IMR-90 (cell line): ENCODE measurements around the gene GNAI1. TPM values are rescaled to one million over a fixed set of nuclear protein-coding genes. Genes with fewer than 3 reads are reported as not detected.

Source experiments
- ATAC-seq: fragments of 200-7000 bp; cut with Tn5 transposase; 2 replicates; pipeline ENCODE4 v1.9.1; 2020; ENCODE audit warnings: low read depth, mild to moderate bottlenecking, moderate library complexity
- BruUV-seq: library from RNA; stranded (reverse); fragments of 400-500 nt; replicated peaks from 2 replicates; lab custom pipeline; 2021; lab: Mats Ljungman, UMichigan
- CTCF ChIA-PET: fragments of 300-600 bp; formaldehyde crosslinking; extraction: SDS; loops from one replicate; lab custom pipeline; 2021; ENCODE audit warnings: antibody characterized with exemption; lab: Yijun Ruan, JAX
- POLR2A ChIA-PET: fragments of 300-600 bp; sonication (Branson Sonifier 250); formaldehyde crosslinking; loops from one replicate; lab custom pipeline; 2022; ENCODE audit warnings: antibody characterized with exemption; ENCODE audit not compliant: unreplicated experiment; lab: Charles Lee
- DNase-seq: peaks from one replicate; pipeline ENCODE4 v3.0.0; 2013
- H2AFZ ChIP-seq: replicated peaks from 2 replicates; pipeline ENCODE3; 2013; ENCODE audit warnings: low read length, mild to moderate bottlenecking; ENCODE audit not compliant: poor library complexity
- H2AK5ac ChIP-seq: 2 replicates; pipeline ENCODE4 v1.6.1; 2013; ENCODE audit warnings: low read depth, low read length, inconsistent platforms
- H2AK9ac ChIP-seq: replicated peaks from 2 replicates; pipeline ENCODE3; 2013; ENCODE audit warnings: mild to moderate bottlenecking, low read depth, low read length, moderate library complexity; ENCODE audit not compliant: poor library complexity
- H2BK120ac ChIP-seq: 2 replicates; pipeline ENCODE4 v1.6.1; 2013; ENCODE audit warnings: low read depth, low read length, inconsistent platforms
- H2BK15ac ChIP-seq: 3 replicates; pipeline ENCODE4 v1.6.1; 2013; ENCODE audit warnings: low read depth, low read length, inconsistent platforms
- H2BK20ac ChIP-seq: 2 replicates; pipeline ENCODE4 v1.6.1; 2013; ENCODE audit warnings: low read depth, mild to moderate bottlenecking, inconsistent platforms, low read length, moderate library complexity
- H2BK5ac ChIP-seq: 2 replicates; pipeline ENCODE4 v1.6.1; 2013; ENCODE audit warnings: mild to moderate bottlenecking, low read depth, low read length, inconsistent platforms; ENCODE audit not compliant: poor library complexity, severe bottlenecking
- H3K14ac ChIP-seq: replicated peaks from 2 replicates; pipeline ENCODE4 v1.6.1; 2013; ENCODE audit warnings: low read depth, low read length, inconsistent platforms
- H3K18ac ChIP-seq: 2 replicates; pipeline ENCODE4 v1.6.1; 2013; ENCODE audit warnings: low read depth, low read length, control low read depth
- H3K23ac ChIP-seq: 2 replicates; pipeline ENCODE4 v1.6.1; 2013; ENCODE audit warnings: low read depth, low read length, inconsistent platforms
- H3K27ac ChIP-seq: 2 replicates; pipeline ENCODE4 v1.5.1; 2013; ENCODE audit warnings: mild to moderate bottlenecking, control low read depth, low read length; ENCODE audit not compliant: insufficient read depth
- H3K27me3 ChIP-seq: 2 replicates; pipeline ENCODE4 v1.6.1; 2013; ENCODE audit warnings: low read length; ENCODE audit not compliant: control insufficient read depth, insufficient read depth
- H3K36me3 ChIP-seq: 2 replicates; pipeline ENCODE4 v1.6.1; 2013; ENCODE audit warnings: low read length, mixed read lengths; ENCODE audit not compliant: control insufficient read depth, insufficient read depth
- H3K4ac ChIP-seq: 2 replicates; pipeline ENCODE4 v1.6.1; 2013; ENCODE audit warnings: low read depth, low read length, inconsistent platforms
- H3K4me1 ChIP-seq: 2 replicates; pipeline ENCODE4 v1.6.1; 2013; ENCODE audit warnings: low read length, mixed read lengths; ENCODE audit not compliant: control insufficient read depth, insufficient read depth
- H3K4me2 ChIP-seq: 2 replicates; pipeline ENCODE4 v1.6.1; 2013; ENCODE audit warnings: low read depth, mild to moderate bottlenecking, control low read depth, low read length, moderate library complexity
- H3K4me3 ChIP-seq: 2 replicates; pipeline ENCODE4 v1.5.1; 2013; ENCODE audit warnings: low read depth, mild to moderate bottlenecking, control low read depth, low read length, moderate library complexity; ENCODE audit not compliant: insufficient read depth
- H3K56ac ChIP-seq: 2 replicates; pipeline ENCODE4 v1.6.1; 2013; ENCODE audit warnings: low read length, inconsistent platforms; ENCODE audit not compliant: insufficient read depth; ENCODE audit errors: extremely low read depth
- H3K79me1 ChIP-seq, 2 experiments: 2 replicates each; pipeline ENCODE4 v1.6.1; 2013; ENCODE audit warnings: low read length in 2 of 2, inconsistent platforms in 1 of 2, low read depth in 1 of 2
- H3K9ac ChIP-seq: 2 replicates; pipeline ENCODE4 v1.6.1; 2013; ENCODE audit warnings: low read depth, low read length, control low read depth
- H3K9me1 ChIP-seq: 2 replicates; pipeline ENCODE4 v1.6.1; 2013; ENCODE audit warnings: low read length, inconsistent platforms; ENCODE audit not compliant: insufficient read depth
- H3K9me3 ChIP-seq: 2 replicates; pipeline ENCODE4 v1.6.1; 2013; ENCODE audit warnings: low read length; ENCODE audit not compliant: control insufficient read depth, insufficient read depth
- H4K20me1 ChIP-seq: 2 replicates; pipeline ENCODE4 v1.6.1; 2013; ENCODE audit warnings: low read length, inconsistent platforms; ENCODE audit not compliant: insufficient read depth
- H4K5ac ChIP-seq: 2 replicates; pipeline ENCODE4 v1.6.1; 2013; ENCODE audit warnings: mild to moderate bottlenecking, low read depth, low read length, control low read depth
- H4K8ac ChIP-seq, 2 experiments: 2 replicates each; pipeline ENCODE4 v1.6.1; 2013; ENCODE audit warnings: low read depth in 2 of 2, low read length in 2 of 2, control low read depth in 1 of 2, inconsistent platforms in 1 of 2
- H4K91ac ChIP-seq: 2 replicates; pipeline ENCODE4 v1.6.1; 2013; ENCODE audit warnings: low read depth, low read length, inconsistent platforms; ENCODE audit not compliant: insufficient read depth
- BHLHE40 ChIP-seq: fragments of 150-350 bp; IDR thresholded peaks from 2 replicates; pipeline ENCODE4 v1.6.1; 2016; ENCODE audit warnings: mild to moderate bottlenecking, low read depth, low read length
- CEBPB ChIP-seq: IDR thresholded peaks from 2 replicates; pipeline ENCODE4 v1.6.1; 2012; ENCODE audit warnings: low read depth, low read length, improper control_type of control experiment
- CHD1 ChIP-seq: IDR thresholded peaks from 2 replicates; pipeline ENCODE4 v1.6.1; 2012; ENCODE audit warnings: low read depth, low read length, improper control_type of control experiment
- ELK1 ChIP-seq: fragments of 150-350 bp; IDR thresholded peaks from 2 replicates; pipeline ENCODE4 v1.6.1; 2016; ENCODE audit warnings: low read depth, mild to moderate bottlenecking, low read length, moderate library complexity, borderline replicate concordance
- FOS ChIP-seq: fragments of 150-350 bp; IDR thresholded peaks from 2 replicates; pipeline ENCODE4 v1.6.1; 2016; ENCODE audit warnings: low read depth, low read length
- MAFK ChIP-seq: IDR thresholded peaks from 2 replicates; pipeline ENCODE4 v1.6.1; 2012; ENCODE audit warnings: low read depth, low read length, improper control_type of control experiment
- MAZ ChIP-seq: IDR thresholded peaks from 2 replicates; pipeline ENCODE4 v1.6.1; 2012; ENCODE audit warnings: low read depth, mild to moderate bottlenecking, low read length, improper control_type of control experiment, moderate library complexity, borderline replicate concordance
- MXI1 ChIP-seq: IDR thresholded peaks from 2 replicates; pipeline ENCODE4 v1.6.1; 2012; ENCODE audit warnings: low read depth, mild to moderate bottlenecking, low read length, moderate library complexity, borderline replicate concordance
- NFE2L2 ChIP-seq: fragments of 150-350 bp; IDR thresholded peaks from 2 replicates; pipeline ENCODE4 v1.6.1; 2016; ENCODE audit warnings: low read depth, mild to moderate bottlenecking, low read length
- POLR2A ChIP-seq: IDR thresholded peaks from 2 replicates; pipeline ENCODE4 v1.6.1; 2012; ENCODE audit warnings: mild to moderate bottlenecking, low read depth, low read length
- RAD21 ChIP-seq: IDR thresholded peaks from 2 replicates; pipeline ENCODE4 v1.6.1; 2012; ENCODE audit warnings: low read length, improper control_type of control experiment
- RCOR1 ChIP-seq: IDR thresholded peaks from 2 replicates; pipeline ENCODE4 v1.6.1; 2012; ENCODE audit warnings: mild to moderate bottlenecking, low read length, improper control_type of control experiment; ENCODE audit not compliant: insufficient replicate concordance
- RFX5 ChIP-seq: IDR thresholded peaks from 2 replicates; pipeline ENCODE4 v1.8.0; 2012; ENCODE audit warnings: low read depth, mild to moderate bottlenecking, low read length, moderate library complexity
- SMC3 ChIP-seq: fragments of 150-350 bp; IDR thresholded peaks from 2 replicates; pipeline ENCODE4 v1.6.1; 2016; ENCODE audit warnings: low read depth, mild to moderate bottlenecking, antibody characterized with exemption, low read length, moderate library complexity
- dilution Hi-C: fragments of 300-500 bp; cut with HindIII; formaldehyde crosslinking; loops from one replicate; pipeline ENCODE4 v1.14.3; 2018; ENCODE audit warnings: low sequenced_read_pairs; ENCODE audit not compliant: unreplicated experiment
- in situ Hi-C: fragments of 300-500 bp; cut with MboI; formaldehyde crosslinking; loops from 3 replicates; pipeline ENCODE4 v1.14.3; 2019; ENCODE audit warnings: low sequenced_read_pairs, inconsistent platforms, mixed read lengths
- intact Hi-C: fragments of 100-400 bp; cut with micrococcal nuclease; formaldehyde crosslinking; loops from 2 replicates; pipeline ENCODE4 v1.10.0; 2022
- polyA plus RNA-seq, 3 experiments: library from polyadenylated mRNA; depleted of rRNA; stranded (reverse); fragments of >200 nt; gene quantifications; 2 replicates each; pipeline ENCODE4 v1.2.3, GENCODE V29; 2012; ENCODE audit warnings: low replicate concordance in 1 of 3
- total RNA-seq: library from RNA; depleted of rRNA; stranded (reverse); fragments of >200 nt; gene quantifications from 2 replicates; pipeline ENCODE4 v1.2.3, GENCODE V29; 2012
- TF ChIP-seq, protein P1 (sequence below): fragments of 150-350 bp; IDR thresholded peaks from 2 replicates; pipeline ENCODE4 v1.6.1; 2017; ENCODE audit warnings: mild to moderate bottlenecking, antibody characterized with exemption, low read length, low read depth
- TF ChIP-seq, protein P2 (sequence below): conservative IDR thresholded peaks from 2 replicates; pipeline ENCODE4 v1.5.1; 2012; ENCODE audit warnings: mild to moderate bottlenecking, low read depth, low read length, improper control_type of control experiment

Gene GNAI1
- total and polyA plus RNA-seq, 2 of the 4 experiments (the other 2 are of a cell fraction) = 21.1 to 26.5 TPM

- H3K4ac ChIP-seq = no peak overlapping the region
- no peak overlapping the region for H3K4me3 ChIP-seq
- no peak overlapping the region for H3K9ac ChIP-seq
- no peak overlapping the region for H2AK5ac ChIP-seq
- H2BK20ac ChIP-seq = no peak overlapping the region
- BruUV-seq = no TSS peak
- POLR2A ChIA-PET = no interaction called here
- H3K27me3 ChIP-seq = no peaks in the 10 kb centered on the region
- no peak overlapping the region for H3K27ac ChIP-seq
- no peak overlapping the region for H2BK5ac ChIP-seq
- no peak overlapping the region for H4K91ac ChIP-seq
- in situ Hi-C loops (no loop called here), dilution Hi-C loops (no loop called here), intact Hi-C loops (no loop called here)
- H3K4me2 ChIP-seq = no peak overlapping the region
- H3K56ac ChIP-seq = no peak overlapping the region
- peaks cover 29% of the 10 kb centered on the region for H4K20me1 ChIP-seq
- no peaks in the 10 kb centered on the region; the same call in 1 of the 2 replicates for H3K9me3 ChIP-seq
- H3K23ac ChIP-seq = no peak overlapping the region
- DNase-seq = no peak
- no peak overlapping the region for H4K8ac ChIP-seq
- no peak overlapping the region for H2BK15ac ChIP-seq
- no peak overlapping the region for H3K14ac ChIP-seq
- H3K4me1 ChIP-seq = peaks cover 10% of the 10 kb centered on the region
- H2BK120ac ChIP-seq = no peak overlapping the region
- H3K18ac ChIP-seq = no peak overlapping the region
- no peak overlapping the region for H4K5ac ChIP-seq
- TF ChIP-seq CHD1 (no peak), RAD21 (no peak), NFE2L2 (no peak), SMC3 (no peak), RFX5 (no peak), MAZ (no peak), MAFK (no peak), FOS (no peak), CEBPB (no peak), POLR2A (no peak), ELK1 (no peak), BHLHE40 (no peak), MXI1 (no peak), RCOR1 (no peak)
- TF ChIP-seq, protein P1, sequence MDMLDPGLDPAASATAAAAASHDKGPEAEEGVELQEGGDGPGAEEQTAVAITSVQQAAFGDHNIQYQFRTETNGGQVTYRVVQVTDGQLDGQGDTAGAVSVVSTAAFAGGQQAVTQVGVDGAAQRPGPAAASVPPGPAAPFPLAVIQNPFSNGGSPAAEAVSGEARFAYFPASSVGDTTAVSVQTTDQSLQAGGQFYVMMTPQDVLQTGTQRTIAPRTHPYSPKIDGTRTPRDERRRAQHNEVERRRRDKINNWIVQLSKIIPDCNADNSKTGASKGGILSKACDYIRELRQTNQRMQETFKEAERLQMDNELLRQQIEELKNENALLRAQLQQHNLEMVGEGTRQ = no peak
- TF ChIP-seq, protein P2, sequence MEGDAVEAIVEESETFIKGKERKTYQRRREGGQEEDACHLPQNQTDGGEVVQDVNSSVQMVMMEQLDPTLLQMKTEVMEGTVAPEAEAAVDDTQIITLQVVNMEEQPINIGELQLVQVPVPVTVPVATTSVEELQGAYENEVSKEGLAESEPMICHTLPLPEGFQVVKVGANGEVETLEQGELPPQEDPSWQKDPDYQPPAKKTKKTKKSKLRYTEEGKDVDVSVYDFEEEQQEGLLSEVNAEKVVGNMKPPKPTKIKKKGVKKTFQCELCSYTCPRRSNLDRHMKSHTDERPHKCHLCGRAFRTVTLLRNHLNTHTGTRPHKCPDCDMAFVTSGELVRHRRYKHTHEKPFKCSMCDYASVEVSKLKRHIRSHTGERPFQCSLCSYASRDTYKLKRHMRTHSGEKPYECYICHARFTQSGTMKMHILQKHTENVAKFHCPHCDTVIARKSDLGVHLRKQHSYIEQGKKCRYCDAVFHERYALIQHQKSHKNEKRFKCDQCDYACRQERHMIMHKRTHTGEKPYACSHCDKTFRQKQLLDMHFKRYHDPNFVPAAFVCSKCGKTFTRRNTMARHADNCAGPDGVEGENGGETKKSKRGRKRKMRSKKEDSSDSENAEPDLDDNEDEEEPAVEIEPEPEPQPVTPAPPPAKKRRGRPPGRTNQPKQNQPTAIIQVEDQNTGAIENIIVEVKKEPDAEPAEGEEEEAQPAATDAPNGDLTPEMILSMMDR = no peak
- H2AFZ ChIP-seq = no peak overlapping the region
- peaks cover 5% of the 10 kb centered on the region for H3K9me1 ChIP-seq
- peaks cover 22 to 55% of the 10 kb centered on the region in 2 experiments for H3K79me1 ChIP-seq
- no peak overlapping the region for H2AK9ac ChIP-seq
- H3K36me3 ChIP-seq = peaks cover 4% of the 10 kb centered on the region
- CTCF ChIA-PET = interaction anchor here (1.5 kb wide), 1 partner anchor 50 kb away, joined by 3 read pairs; no protein-coding TSS in a partner anchor
- ATAC-seq = no peak
These were observed 53.1 kb downstream of the GNAI1 start for GRCh38 chr7:80187727-80188126.
